NCI-H748 treated with DMSO at 0.1 percent for 48 hours (cell line): Measurements from ENCODE around the gene ANKRD40CL.
A peak's percentile ranks its signal among the peaks of the same experiment; 100 is the strongest.
"Not testable (repeated sequence)": the region's sequence is repeated elsewhere in the genome, so short reads cannot be mapped to it uniquely, and the experiment has no call there.

ENCODE experiments used
- DNase-seq: peaks from one replicate; lab custom pipeline; 2025; lab: John Stamatoyannopoulos, UW

ANKRD40CL gene

GRCh38 chr17:50758989-50759544, 8.3 kb downstream of the ANKRD40CL start:
- no peak for DNase-seq

- no peak for DNase-seq
Measured at GRCh38 chr17:50758524-50758923, 8.8 kb downstream of the ANKRD40CL start.

- DNase-seq: no peak
Measured at GRCh38 chr17:50754521-50754920, 12.8 kb downstream of the ANKRD40CL start.

- no peak for DNase-seq
Measured at GRCh38 chr17:50749245-50749644, 18.1 kb downstream of the ANKRD40CL start.

- no peak for DNase-seq
Measured at GRCh38 chr17:50745631-50746030, 21.7 kb downstream of the ANKRD40CL start.

- no peak for DNase-seq
Measured at GRCh38 chr17:50739098-50739497, 28.2 kb downstream of the ANKRD40CL start.

GRCh38 chr17:50737118-50737698, 30.1 kb downstream of the ANKRD40CL start:
- DNase-seq: no peak

- no peak for DNase-seq
Measured at GRCh38 chr17:50735287-50735686, 32.0 kb downstream of the ANKRD40CL start.

GRCh38 chr17:50731575-50732460, 35.5 kb downstream of the ANKRD40CL start:
- DNase-seq: no peak

- no peak for DNase-seq
Measured at GRCh38 chr17:50728881-50729765, 38.2 kb downstream of the ANKRD40CL start.

GRCh38 chr17:50728112-50728429, 39.2 kb downstream of the ANKRD40CL start:
- no peak for DNase-seq

- no peak for DNase-seq
Measured at GRCh38 chr17:50725769-50726655, 41.3 kb downstream of the ANKRD40CL start.

- DNase-seq: not testable (repeated sequence)
Measured at GRCh38 chr17:50724622-50725021, 42.7 kb downstream of the ANKRD40CL start.

- no peak for DNase-seq
Measured at GRCh38 chr17:50722746-50723145, 44.6 kb downstream of the ANKRD40CL start.

- peak; percentile 8 for DNase-seq
Measured at GRCh38 chr17:50721194-50722010, 45.9 kb downstream of the ANKRD40CL start.

GRCh38 chr17:50719924-50720794, 47.2 kb downstream of the ANKRD40CL start:
- peak; percentile 7 for DNase-seq

- DNase-seq: peak; percentile 76
Measured at GRCh38 chr17:50719144-50719923, 48.0 kb downstream of the ANKRD40CL start, which contains the start of gene LUC7L3. LUC7L3 (plus strand) TSS chr17:50719603; CDS start chr17:50719733, 130 bp downstream.

- DNase-seq: no peak
Measured at GRCh38 chr17:50715471-50715870, 51.8 kb downstream of the ANKRD40CL start.
